Non-pigmented ciliary epithelial cell (primary cell): ENCODE results near the gene WDR26.
A peak's percentile ranks its signal among the peaks of the same experiment; 100 is the strongest.
"Not testable (repeated sequence)": the region's sequence is repeated elsewhere in the genome, so short reads cannot be mapped to it uniquely, and the experiment has no call there.

ENCODE experiments used
- DNase-seq: peaks from one replicate; pipeline ENCODE4 v3.0.0-alpha.2; 2010; ENCODE audit warnings: low read depth

The WDR26 gene

DNA sequence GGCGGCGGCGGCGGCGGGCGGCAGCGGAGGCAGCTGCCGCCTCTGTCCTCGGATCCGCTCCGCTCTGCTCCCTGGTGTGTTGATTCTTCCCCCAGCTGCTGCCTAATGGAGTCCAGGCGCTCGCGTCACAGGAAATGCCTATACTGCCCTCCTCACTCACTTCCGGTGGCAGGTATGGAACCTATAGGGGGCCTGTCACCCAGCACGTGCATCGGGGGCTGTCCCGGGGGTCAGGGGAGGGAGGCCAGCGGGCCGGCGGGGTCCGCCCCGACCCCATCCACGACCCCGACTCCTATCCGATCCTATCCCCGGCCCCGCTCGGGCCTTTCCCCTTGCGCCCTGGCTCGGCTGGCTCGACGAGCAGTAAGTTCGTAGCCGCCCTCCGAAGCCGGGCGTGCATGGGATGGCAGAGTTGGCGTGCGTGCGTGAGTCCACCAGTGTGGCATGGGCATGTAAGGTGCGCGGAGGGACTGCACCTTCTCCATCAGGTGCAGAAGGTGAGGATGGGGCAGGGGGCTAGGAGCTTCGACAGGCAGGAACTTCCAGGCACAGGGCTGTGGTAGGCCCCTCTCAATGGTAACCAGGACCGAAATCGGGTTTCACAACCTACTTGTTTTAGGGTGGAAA is at the start of gene WDR26:
WDR26 (minus strand) TSS at position 107 of the 627 bp plus-strand sequence.
- DNase-seq, result no peak

DNA sequence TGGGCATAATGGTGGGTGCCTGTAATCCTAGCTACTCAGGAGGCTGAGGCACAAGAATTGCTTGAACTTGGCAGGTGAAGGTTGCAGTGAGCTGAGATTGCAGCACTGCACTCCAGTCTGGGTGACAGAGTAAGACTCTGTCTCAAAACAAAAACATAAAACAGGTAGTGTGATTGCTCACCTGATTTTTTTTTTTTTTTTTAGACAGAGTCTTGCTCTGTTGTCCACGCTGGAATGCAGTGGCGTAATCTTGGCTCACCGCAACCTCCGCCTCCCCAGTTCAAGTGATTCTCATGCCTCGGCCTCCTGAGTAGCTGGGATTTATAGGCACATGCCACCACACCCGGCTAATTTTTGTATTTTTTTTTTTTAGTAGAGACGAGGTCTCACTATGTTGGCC is 48.6 kb upstream of the WDR26 start:
- not testable (repeated sequence) for DNase-seq

DNA sequence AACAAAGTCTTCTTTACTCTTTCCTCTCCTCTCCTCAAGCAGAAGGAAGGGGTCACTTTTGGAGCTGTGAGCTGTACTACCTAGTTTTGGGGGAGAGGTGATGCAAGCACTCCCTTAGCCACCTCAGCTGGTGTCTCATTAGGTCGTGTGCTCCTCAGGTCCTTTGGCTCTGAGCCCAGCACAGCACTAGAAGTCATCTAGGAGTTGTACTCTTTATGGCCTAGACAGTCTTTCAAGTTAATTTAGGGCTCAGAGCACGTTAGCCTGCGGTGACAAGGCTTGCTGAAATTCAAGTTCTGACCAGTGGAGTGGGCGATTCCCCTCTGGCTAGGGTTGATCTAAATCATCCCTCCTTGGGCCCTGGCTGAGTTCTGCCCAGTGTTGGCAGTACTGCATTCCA is 48.0 kb upstream of the WDR26 start:
- no peak for DNase-seq

DNA sequence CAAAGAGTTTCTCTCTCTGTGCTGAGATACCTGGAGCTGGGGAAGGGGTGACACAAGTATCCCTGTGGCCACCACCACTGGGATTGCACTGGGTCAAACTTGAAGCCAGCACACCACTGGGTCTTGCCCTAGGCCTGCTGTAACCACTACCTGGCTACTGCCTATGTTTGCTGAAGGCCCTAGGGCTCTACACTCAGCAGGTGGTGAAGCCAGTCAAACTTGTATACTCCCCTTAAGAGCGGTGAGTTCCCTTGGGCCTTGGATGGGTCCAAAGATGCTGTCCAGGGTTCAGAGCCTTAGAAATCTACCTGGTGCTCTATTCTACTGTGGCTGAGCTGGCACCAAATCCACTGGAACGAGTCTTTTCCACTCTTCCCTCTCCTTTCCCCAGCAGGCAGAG is 47.0 kb upstream of the WDR26 start:
- no peak for DNase-seq

DNA sequence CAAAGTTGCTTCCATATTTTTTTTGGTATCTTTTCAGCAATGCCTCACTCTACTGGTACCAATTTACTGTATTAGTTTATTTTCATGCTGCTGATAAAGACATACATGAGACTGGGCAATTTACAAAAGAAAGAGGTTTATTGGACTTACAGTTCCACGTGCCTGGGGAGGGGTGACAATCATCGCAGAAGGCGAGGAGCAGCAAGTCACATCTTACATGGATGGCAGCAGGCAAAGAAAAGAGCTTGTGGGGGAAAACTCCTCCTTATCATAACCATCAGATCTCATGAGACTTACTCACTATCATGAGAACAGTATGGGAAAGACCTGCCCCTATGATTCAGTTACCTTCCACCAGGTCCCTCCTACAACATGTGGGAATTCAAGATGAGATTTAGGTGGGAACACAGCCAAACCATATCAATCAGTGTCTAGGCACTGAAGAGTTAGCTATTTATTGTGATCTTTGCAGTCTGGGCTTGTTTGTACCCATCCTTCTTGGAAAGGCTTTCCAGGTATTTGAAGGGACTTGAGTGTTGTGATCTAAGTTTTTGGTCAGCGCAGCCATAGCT is 46.4 kb upstream of the WDR26 start:
- not testable (repeated sequence) for DNase-seq

DNA sequence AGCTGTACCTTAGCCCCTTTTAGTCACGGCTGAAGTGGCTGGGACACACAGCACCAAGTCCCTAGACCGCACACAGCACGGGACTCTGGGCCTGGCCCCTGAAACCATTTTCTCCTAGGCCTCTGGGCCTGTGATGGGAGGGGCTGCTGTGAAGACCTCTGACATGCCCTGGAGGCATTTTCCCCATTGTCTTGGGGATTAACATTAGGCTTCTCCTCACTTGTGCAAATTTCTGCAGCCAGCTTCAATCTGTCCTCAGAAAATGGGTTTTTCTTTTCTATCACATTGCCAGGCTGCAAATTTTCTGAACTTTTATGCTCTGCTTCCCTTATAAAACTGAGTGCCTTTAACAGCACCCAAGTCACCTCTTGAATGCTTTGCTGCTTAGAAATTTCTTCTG is 45.6 kb upstream of the WDR26 start:
- DNase-seq, result not testable (repeated sequence)

DNA sequence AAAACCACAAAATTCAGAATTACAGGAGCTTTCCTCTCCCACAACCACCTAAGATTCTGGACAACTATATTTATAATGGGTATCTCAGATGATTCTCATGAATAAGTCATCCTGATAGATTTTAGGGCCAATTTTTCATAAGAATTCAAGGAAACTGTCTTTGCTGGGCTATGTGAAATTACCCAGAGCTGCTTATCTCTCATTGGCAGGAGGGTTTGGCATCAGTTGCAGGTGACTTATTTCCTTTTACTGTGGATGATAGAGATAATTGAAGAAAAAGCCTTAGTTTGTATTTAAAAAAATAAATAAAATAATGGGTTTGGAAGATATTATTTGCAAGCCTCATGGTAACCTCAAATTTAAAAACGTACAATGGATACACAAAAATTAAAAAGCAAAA is 38.2 kb upstream of the WDR26 start:
- no peak for DNase-seq

DNA sequence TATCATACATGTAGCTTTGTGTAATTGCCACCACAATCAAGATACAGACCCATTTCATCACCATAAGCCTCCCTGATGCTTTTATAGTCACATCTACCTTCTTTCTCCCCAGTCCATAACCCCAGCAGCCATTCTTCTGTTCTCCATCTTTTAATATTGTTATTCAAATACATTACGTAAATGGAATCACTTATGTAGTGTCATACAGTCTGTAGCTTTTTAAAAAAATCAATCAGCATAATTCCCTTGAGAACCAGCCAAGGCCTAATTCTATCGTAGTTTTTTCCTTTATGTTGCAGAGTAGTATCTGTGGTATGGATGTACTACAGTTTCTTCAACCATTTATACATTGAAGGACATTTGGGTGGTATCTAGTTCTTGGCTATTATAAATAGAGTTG is 31.6 kb upstream of the WDR26 start:
- DNase-seq, result no peak

DNA sequence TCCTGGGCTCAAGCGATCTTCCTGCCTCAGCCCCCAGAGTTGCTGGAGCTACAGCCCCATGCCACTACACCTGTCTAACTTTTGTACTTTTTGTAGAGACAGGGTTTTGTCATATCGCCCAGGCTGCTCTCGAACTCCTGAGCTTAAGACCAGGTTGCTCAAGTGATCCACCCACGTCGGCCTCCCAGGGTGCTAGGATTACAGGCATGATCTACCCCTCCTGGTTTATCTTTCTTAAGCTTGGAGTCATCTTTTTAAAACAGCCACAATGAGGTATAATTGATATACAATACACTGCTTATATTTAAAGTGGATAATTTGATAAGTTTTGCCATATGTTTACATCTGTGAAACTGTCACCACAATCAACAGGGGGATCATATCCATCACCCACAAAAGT is 25.4 kb upstream of the WDR26 start:
- no peak for DNase-seq

DNA sequence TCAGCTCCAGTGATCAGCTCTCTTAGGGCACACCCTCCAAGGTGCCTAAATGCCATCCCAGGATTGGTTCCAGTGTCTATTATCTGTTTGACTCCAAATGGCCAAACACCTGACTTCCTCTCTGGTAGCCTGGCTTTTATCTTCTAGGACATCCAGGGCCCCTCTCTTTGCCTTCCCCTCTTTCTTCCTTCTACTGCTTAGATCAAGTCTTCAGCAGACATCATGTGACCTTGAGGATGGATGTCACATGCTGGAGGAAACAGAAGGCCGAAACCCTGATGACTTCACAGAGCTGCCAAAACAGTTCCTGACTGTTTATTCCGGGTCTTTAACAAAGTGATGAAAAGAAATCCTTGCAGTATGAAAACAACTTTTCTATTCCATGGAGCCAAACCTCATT is 24.4 kb upstream of the WDR26 start:
- DNase-seq, result no peak

DNA sequence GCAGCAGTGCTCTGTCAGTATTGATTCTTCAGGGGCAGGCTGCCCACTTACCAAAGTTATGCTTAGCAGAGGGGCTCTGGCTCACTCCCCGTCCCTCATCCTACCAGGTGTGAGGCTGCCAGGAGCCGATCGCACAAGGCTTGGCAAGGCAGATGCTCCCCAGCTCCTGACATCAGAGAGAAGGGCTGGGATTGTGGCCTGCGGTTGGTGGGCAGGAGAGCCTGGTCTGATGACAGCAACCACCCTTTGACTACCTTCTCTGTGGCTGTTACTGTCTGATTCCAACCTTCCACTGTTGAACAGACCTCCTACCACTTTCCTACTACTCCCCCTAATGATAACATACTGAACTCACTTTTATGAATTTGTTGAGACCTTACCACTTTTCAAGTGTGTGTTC is 23.7 kb upstream of the WDR26 start:
- DNase-seq, result no peak

DNA sequence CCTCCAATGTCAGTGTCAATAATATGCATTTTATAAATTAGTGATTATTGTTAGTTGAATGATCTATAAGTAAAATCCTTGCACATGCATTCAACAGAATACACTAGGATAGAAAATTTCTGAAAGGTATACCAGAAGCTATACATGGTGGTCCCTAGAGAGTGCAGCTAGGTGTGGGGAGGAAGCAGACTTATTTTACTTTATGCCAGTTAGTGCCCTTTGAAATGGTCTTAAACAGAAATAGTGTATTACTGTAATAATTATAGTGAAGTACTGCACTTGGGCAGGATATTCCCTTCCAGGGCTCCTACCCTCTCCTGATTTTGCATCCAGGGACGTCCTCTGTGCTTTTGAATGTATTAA is 23.2 kb upstream of the WDR26 start:
- no peak for DNase-seq

DNA sequence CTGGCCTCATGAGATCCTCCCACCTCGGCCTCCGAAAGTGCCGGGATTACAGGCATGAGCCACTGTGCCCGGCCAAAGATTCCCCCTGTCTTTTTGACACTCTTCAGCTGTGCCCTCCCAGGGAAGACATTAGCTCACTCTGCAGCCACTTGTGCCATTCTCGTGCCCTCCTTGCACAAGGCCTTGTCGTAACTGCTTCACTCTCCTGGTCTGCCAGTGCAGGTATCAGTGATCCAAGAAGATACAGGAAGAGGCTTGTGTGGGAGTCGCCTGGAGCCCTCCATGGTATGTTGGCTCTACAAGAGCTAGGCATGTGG is 22.0 kb upstream of the WDR26 start:
- no peak for DNase-seq

DNA sequence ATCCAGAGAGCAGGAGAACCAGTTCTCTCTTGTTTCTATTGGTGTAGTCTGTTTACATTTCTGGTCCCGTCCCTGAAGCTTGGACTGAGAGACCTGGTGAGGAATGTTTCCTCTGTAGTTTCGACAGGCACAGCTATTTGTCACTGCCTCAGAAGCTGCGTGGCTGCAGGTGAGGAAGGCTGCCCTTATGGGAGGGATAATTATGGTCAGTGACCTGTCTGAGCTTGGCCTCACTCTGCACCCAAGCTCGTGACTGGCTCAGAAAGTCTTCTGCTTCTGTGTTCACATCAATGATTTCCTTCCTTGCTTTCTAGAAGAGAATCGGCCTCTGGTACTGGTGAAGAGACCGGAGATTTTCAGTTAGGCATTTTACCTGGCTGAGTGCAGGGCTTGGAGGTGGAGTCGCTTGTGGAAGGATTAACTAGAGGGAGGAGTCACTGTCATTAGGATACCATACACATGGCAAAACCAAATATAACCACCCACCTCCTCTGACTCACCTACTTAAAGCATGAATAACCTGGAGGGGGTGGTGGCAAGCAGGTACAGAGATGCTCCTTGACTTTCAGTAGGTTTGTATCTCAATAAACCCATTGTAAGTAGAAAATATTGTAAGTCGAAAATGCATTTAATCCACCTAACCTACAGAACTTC is 19.9 kb upstream of the WDR26 start:
- DNase-seq, result no peak

DNA sequence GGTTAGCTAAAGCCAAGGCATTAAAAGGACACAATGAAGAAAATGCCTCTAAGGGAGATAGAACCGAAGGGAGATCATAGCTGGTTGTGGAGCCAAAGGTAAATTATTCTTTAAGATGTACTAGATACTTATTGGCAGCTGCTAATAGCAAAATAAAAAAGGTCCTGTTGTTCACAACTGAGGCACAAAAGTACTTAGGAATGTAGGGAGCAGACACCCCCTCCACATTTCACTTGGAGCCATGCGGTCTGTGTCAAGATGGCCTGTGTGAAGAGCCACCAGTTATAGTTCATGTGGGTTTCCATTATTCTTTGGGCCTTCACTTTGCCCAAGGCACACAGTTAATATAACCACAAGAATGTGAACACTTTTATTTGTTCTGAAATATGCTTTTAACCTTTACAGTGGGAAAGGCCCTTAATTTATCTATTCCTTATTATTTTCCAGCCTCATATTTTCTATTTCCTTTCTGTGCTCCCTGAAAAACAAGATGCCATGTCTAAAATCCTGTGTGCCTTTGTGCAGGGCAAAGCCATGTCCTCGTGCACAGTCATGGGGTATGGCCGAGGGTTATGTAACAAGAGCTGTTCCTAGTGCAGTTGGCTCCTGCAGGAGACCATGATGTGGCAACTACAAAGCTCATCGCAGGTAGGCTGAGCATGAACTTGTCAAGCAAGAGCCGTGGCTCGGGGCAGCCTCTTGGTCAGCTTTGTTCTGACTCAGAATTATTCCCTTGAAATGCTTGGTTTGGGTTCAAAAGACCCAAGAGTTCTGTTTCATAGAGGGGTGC is 16.2 kb upstream of the WDR26 start:
- no peak for DNase-seq

DNA sequence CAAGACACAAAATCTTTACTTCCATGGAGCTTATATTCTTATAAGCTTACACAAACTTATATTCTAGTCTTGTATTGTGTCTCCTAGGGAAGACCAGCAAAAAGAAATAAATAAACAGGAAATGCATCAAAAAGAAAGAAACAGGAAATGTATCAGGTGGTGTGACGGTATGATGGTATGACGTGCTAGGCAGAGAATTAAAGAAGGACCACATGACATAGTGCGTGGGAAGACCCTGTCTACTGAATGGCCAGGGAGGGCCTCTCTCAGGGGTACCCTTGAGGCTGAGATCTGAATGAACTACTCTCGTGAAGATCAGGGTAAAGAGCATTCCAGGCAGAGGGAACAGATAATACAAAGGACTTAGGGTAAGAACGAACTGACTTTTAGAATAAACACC is 15.6 kb upstream of the WDR26 start:
- no peak for DNase-seq

DNA sequence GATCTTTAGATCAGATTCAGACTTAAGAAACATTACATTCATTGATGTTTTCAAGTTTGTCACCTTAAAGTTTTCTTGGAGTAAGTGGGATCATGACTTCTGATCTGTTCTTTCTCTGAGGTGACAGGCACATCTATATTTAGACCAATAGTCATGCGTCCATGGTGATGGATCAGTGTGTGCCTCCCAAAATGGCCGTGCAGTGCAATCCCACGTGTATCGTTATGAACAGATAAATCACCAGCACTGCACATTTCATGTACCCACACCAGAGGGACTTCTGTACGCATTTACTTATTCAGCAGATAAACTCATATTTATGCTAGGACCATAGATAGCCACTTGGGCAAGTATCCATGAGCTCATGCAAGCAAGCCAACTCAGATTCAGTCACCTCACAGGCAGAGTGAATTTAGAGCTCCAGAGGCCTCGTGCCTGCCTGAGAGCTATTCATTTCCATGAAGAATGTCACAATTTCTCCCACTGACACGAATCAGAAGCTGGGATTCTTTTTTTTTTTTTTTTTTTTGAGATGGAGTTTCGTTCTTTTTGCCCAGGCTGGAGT is 13.9 kb upstream of the WDR26 start:
- DNase-seq, result no peak

DNA sequence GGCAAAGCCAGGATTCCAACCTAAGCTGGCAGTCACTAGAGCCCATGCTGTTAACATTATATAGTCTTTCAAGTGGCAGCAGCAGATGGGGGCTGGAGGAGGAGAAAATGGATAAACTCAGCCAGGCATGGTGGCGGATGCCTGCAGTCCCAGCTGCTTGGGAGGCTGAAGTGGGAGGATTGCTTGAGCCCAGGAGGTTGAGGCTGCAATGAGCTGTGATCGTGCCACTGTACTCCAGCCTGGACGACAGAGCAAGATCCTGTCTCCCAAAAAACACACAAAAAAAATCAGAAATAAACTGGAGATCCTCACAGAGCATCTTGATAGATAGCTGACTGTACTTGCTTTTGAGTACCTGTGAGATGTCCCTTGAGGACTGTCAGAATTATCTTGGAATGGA is 13.4 kb upstream of the WDR26 start:
- DNase-seq, result no peak

DNA sequence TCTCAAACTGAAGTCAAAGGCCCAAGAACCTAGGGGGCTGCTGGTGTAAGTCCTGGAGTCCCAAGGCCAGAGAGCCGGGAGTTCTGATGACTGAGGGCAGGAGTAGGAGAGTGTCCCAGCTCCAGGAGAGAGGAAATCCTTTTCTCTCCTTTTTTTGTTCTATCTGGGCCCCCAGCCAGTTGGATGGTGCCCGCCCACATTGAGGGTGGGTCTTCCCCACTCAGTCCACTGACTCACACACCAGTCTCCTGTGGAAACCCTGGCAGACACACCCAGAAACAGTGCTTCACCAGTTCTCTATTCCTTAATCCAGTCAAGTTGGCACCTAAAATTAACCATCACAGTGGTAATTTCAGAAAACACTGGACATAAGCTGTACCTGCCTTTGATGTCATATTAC is 12.7 kb upstream of the WDR26 start:
- no peak for DNase-seq

DNA sequence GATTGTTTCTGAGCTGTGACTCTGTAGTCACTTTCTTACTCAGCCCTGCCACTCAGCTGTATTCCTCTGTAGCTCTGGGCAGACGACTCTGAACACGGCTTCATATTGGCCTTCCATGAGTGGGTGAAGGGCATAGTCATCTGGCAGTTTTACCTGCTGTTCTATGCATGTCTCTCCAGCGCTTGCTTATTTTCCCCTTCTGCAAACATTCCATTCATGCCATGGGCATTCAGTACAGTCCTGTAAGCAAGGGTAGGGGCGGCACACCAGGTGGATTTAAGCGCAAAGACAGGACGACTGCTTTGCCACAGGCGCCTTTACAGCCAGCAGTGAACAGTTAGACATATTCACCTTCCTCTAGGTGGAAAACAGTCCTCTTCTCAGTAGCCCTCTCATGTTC is 4.4 kb upstream of the WDR26 start:
- no peak for DNase-seq

DNA sequence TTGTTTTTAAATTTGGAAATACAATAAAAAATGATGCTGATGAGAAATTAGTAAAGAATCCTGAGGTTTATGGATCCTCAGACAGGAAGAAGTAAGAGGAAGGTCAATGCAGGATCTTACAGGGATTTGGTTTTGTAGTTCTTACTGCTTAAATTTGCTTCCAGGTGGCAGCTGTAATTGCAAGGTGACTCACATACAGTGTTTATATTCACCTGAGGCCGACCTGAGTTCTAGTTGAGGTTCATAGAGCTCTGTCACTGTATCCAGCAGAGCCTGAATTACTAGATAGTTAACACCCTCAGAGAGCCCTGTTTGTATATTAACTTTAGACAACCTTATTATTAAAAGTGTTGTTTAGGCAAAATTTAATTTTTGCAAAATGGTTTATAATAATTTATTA is 1.4 kb upstream of the WDR26 start:
- DNase-seq, result no peak

DNA sequence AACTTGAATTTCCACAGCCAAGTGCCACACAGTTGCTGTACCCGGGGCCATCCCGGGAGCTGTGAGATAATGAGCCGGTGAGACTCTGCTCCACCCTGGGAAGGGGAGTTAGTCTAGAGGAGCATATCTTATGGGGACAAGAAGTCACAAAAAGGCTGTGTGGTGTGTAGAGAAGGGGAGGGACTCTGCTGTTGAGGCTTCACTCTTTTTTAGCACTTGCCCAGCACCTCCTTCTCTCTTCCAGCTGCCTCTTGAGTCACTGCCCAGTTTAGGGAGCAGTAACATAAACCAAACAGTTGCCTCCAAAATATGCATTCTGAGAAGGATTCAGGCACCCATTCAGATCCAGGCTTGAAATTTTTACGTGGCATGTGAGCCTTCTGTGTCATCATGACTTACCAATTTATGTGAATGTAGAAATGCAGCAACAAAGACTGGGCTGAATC is 744 bp upstream of the WDR26 start:
- peak; percentile 40 for DNase-seq
